ENCODE results near the gene RPL9.
"Not testable (repeated sequence)": the region's sequence is repeated elsewhere in the genome, so short reads cannot be mapped to it uniquely, and the experiment has no call there.

The RPL9 gene

GRCh38 chr4:39469429-39470077 lies 10.8 kb upstream of the RPL9 start:
- no peak overlapping the region for H3K4me3 ChIP-seq (ENCODE audit: low read length)
- peak; percentile 60 for DNase-seq (ENCODE audit: low read depth, low spot score)

GRCh38 chr4:39467464-39467863 lies 8.7 kb upstream of the RPL9 start:
- no peak overlapping the region for H3K4me3 ChIP-seq (ENCODE audit: low read length)
- DNase-seq (ENCODE audit: low read depth, low spot score), result no peak

- H3K4me3 ChIP-seq (ENCODE audit: low read length), result no peak overlapping the region
Observed at GRCh38 chr4:39466747-39467146, 8.0 kb upstream of the RPL9 start.

GRCh38 chr4:39464886-39465501 lies 6.3 kb upstream of the RPL9 start:
- peak; percentile 69 for DNase-seq (ENCODE audit: low read depth, low spot score)
- H3K4me3 ChIP-seq (ENCODE audit: low read length), result no peak overlapping the region

More at GRCh38 chr4:39466747-39467146, 8.0 kb upstream of the RPL9 start:
- no peak for DNase-seq (ENCODE audit: low read depth, low spot score)

- H3K4me3 ChIP-seq (ENCODE audit: low read length), result peak overlapping the region; percentile 69
- not testable (repeated sequence) for DNase-seq (ENCODE audit: low read depth, low spot score)
Observed at GRCh38 chr4:39458161-39458504, 589 bp downstream of the RPL9 start.

GRCh38 chr4:39456946-39457763 lies 1.6 kb downstream of the RPL9 start:
- DNase-seq (ENCODE audit: low read depth, low spot score), result no peak
- peak overlapping the region; percentile 69 for H3K4me3 ChIP-seq (ENCODE audit: low read length)

- no peak overlapping the region for H3K4me3 ChIP-seq (ENCODE audit: low read length)
- DNase-seq (ENCODE audit: low read depth, low spot score), result no peak
Observed at GRCh38 chr4:39455486-39455885, 3.2 kb downstream of the RPL9 start.

- no peak for DNase-seq (ENCODE audit: low read depth, low spot score)
- no peak overlapping the region for H3K4me3 ChIP-seq (ENCODE audit: low read length)
Observed at GRCh38 chr4:39453738-39454137, 5.0 kb downstream of the RPL9 start.

- DNase-seq (ENCODE audit: low read depth, low spot score), result no peak
- no peak overlapping the region for H3K4me3 ChIP-seq (ENCODE audit: low read length)
Observed at GRCh38 chr4:39452860-39453587, 5.7 kb downstream of the RPL9 start.

- DNase-seq (ENCODE audit: low read depth, low spot score), result no peak
- H3K4me3 ChIP-seq (ENCODE audit: low read length), result no peak overlapping the region
Observed at GRCh38 chr4:39452153-39452859, 6.4 kb downstream of the RPL9 start.

- no peak overlapping the region for H3K4me3 ChIP-seq (ENCODE audit: low read length)
- DNase-seq (ENCODE audit: low read depth, low spot score), result no peak
Observed at GRCh38 chr4:39451423-39452023, 7.2 kb downstream of the RPL9 start.

GRCh38 chr4:39450618-39451017 lies 8.1 kb downstream of the RPL9 start:
- DNase-seq (ENCODE audit: low read depth, low spot score), result no peak
- H3K4me3 ChIP-seq (ENCODE audit: low read length), result no peak overlapping the region

- no peak for DNase-seq (ENCODE audit: low read depth, low spot score)
- H3K4me3 ChIP-seq (ENCODE audit: low read length), result no peak overlapping the region
Observed at GRCh38 chr4:39446842-39447573, 11.7 kb downstream of the RPL9 start.

GRCh38 chr4:39446483-39446841 lies 12.3 kb downstream of the RPL9 start:
- H3K4me3 ChIP-seq (ENCODE audit: low read length), result no peak overlapping the region
- DNase-seq (ENCODE audit: low read depth, low spot score), result no peak

- DNase-seq (ENCODE audit: low read depth, low spot score), result no peak
- no peak overlapping the region for H3K4me3 ChIP-seq (ENCODE audit: low read length)
Observed at GRCh38 chr4:39442998-39443397, 15.7 kb downstream of the RPL9 start.

- DNase-seq (ENCODE audit: low read depth, low spot score), result no peak
- H3K4me3 ChIP-seq (ENCODE audit: low read length), result no peak overlapping the region
Observed at GRCh38 chr4:39441593-39441992, 17.1 kb downstream of the RPL9 start.

- no peak for DNase-seq (ENCODE audit: low read depth, low spot score)
- no peak overlapping the region for H3K4me3 ChIP-seq (ENCODE audit: low read length)
Observed at GRCh38 chr4:39435659-39436563, 22.8 kb downstream of the RPL9 start.

All from Jurkat, Clone E6-1 (cell line).